ENCODE results near the gene OR1F1. TPM values are rescaled to one million over a fixed set of nuclear protein-coding genes. Genes with fewer than 3 reads are reported as not detected.

Gene OR1F1
- total RNA-seq, 1 donor from 2014 or later, result not detected

DNA sequence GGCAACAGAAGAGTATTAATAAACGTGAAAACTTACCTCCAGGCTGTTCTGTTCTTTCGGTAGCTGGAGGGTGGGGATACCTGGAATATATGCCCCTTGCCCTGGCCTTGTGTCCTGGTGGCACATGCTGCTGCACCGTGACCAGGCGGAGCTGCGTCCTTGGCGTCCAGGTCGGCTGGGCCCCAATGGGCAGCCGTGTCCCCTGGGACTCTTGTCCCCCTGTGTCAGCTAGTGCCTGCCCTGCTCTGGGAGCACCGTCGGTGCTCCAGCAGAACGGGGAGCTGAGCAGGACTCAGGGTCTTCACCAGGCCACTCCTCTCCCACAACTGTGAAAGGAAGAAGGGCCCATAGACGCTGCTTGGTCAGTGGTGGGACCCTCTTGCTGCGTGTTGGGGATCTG, 45.2 kb upstream of the OR1F1 start:
- H3K36me3 Mint-ChIP-seq, result peaks cover 8% of the 10 kb centered on the region
- H3K4me1 ChIP-seq, result no peaks in the 10 kb centered on the region
- H3K4me3 Mint-ChIP-seq, result no peak overlapping the region
- H3K4me1 Mint-ChIP-seq, result peaks cover 2% of the 10 kb centered on the region
- no peak overlapping the region for H3K9ac ChIP-seq
- H3K27ac ChIP-seq, result no peak overlapping the region
- H3F3A ChIP-seq (ENCODE audit: low read depth), result no peaks in the 10 kb centered on the region
- peaks cover 8% of the 10 kb centered on the region for H3K27me3 Mint-ChIP-seq (ENCODE audit: insufficient read depth, low read depth)
- H3K9me3 Mint-ChIP-seq, result no peaks in the 10 kb centered on the region
- H3K9me3 ChIP-seq (ENCODE audit: low read depth), result no peaks in the 10 kb centered on the region
- DNase-seq (ENCODE audit: low spot score), result no peak
- H3K36me3 ChIP-seq, result no peaks in the 10 kb centered on the region
- peaks cover 8% of the 10 kb centered on the region for H3K27me3 ChIP-seq
- TF ChIP-seq, protein P1, sequence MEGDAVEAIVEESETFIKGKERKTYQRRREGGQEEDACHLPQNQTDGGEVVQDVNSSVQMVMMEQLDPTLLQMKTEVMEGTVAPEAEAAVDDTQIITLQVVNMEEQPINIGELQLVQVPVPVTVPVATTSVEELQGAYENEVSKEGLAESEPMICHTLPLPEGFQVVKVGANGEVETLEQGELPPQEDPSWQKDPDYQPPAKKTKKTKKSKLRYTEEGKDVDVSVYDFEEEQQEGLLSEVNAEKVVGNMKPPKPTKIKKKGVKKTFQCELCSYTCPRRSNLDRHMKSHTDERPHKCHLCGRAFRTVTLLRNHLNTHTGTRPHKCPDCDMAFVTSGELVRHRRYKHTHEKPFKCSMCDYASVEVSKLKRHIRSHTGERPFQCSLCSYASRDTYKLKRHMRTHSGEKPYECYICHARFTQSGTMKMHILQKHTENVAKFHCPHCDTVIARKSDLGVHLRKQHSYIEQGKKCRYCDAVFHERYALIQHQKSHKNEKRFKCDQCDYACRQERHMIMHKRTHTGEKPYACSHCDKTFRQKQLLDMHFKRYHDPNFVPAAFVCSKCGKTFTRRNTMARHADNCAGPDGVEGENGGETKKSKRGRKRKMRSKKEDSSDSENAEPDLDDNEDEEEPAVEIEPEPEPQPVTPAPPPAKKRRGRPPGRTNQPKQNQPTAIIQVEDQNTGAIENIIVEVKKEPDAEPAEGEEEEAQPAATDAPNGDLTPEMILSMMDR (IDR thresholded peaks at IDR 0.05), result no peak
- no peak for TF ChIP-seq EZH2 (IDR thresholded peaks at IDR 0.05)
- no peak overlapping the region for H3K27ac Mint-ChIP-seq
- H3K4me2 ChIP-seq, result no peak overlapping the region
- no peaks in the 10 kb centered on the region for H3K79me2 ChIP-seq (ENCODE audit: low read depth)
- no peak overlapping the region for H2AFZ ChIP-seq (replicated peaks)
- H3K4me3 ChIP-seq, result no peak overlapping the region
- no peaks in the 10 kb centered on the region for H4K20me1 ChIP-seq (ENCODE audit: low read depth)

DNA sequence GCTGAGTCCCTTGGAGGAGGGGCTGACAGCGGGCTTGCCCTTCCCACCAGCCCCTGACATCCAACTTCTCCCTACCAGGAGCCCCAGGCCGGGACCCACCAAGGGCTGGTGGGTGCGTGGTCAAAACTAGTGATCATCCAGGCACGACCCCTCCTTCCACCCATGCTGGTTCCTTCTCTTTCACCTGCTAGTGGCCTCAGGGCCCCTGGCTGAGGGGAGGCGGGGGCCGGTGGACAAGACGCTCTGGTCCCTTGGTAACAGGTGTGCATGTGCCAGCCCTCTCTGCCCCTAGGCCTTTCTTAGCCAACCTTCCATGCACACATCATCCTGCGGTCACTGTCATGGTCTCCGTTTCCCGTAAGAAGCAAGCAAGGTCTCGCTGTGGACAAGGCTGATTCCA, 44.8 kb upstream of the OR1F1 start:
- H3K36me3 ChIP-seq, result no peaks in the 10 kb centered on the region
- no peaks in the 10 kb centered on the region for H3K4me1 ChIP-seq
- no peak overlapping the region for H3K4me3 ChIP-seq
- Mint-ChIP-seq H3K27me3 (ENCODE audit: insufficient read depth, low read depth) (peaks cover 8% of the 10 kb centered on the region), H3K4me1 (peaks cover 2% of the 10 kb centered on the region), H3K4me3 (peak overlapping the region; percentile 15), H3K9me3 (no peaks in the 10 kb centered on the region), H3K27ac (no peak overlapping the region), H3K36me3 (peaks cover 8% of the 10 kb centered on the region)
- H4K20me1 ChIP-seq (ENCODE audit: low read depth), result no peaks in the 10 kb centered on the region
- H3K27ac ChIP-seq, result no peak overlapping the region
- DNase-seq (ENCODE audit: low spot score), result no peak
- no peak overlapping the region for H2AFZ ChIP-seq (replicated peaks)
- H3K79me2 ChIP-seq (ENCODE audit: low read depth), result no peaks in the 10 kb centered on the region
- no peaks in the 10 kb centered on the region for H3F3A ChIP-seq (ENCODE audit: low read depth)
- H3K9me3 ChIP-seq (ENCODE audit: low read depth), result no peaks in the 10 kb centered on the region
- peaks cover 12% of the 10 kb centered on the region for H3K27me3 ChIP-seq
- H3K4me2 ChIP-seq, result no peak overlapping the region
- H3K9ac ChIP-seq, result no peak overlapping the region
- TF ChIP-seq, protein P1 (IDR thresholded peaks at IDR 0.05), result no peak
- no peak for TF ChIP-seq EZH2phosphoT487 (IDR thresholded peaks at IDR 0.05)
- no peak for TF ChIP-seq EZH2 (IDR thresholded peaks at IDR 0.05)

DNA sequence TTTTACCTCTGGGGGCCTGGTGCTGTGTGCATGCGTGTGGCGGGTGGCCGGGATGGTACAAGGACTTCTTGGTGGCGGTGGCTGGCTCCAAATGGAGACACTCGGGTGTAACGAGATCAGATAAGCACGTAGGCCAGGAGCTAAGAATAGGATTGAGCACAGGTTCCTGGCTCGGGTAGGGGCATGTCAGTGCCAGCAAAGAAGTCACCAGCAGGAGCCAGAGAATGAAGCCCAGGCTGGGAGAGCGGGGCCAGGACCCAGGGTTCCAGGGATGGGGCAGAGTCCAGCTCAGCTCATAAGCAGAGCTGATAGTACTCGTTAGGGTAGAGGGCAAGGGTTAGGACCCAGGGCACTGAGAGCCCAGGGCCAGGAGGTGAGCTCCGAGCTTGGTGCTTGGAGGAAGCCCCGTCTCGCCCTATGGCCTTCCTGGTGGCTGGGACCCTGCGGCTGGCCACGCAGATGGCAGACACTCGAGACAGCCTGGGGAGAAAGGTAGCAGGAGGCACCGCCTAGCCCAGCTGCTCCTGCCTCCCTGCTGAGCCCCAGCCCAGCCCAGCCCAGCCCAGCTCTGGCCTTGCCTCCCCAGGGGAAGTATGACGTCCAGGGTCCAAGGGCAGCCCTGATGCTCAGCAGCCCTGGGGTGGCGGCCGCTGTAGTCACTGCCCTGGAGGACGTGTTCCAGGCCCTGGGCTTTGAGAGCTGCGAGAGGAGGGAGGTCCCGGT, 44.2 kb upstream of the OR1F1 start:
- Histone ChIP-seq H3K36me3 (no peaks in the 10 kb centered on the region), H3K27ac (no peak overlapping the region), H3K4me3 (no peak overlapping the region), H3K9me3 (ENCODE audit: low read depth) (no peaks in the 10 kb centered on the region), H3K4me2 (no peak overlapping the region), H3K9ac (no peak overlapping the region), H3K4me1 (no peaks in the 10 kb centered on the region), H2AFZ (replicated peaks) (no peak overlapping the region), H3F3A (ENCODE audit: low read depth) (no peaks in the 10 kb centered on the region), H3K79me2 (ENCODE audit: low read depth) (no peaks in the 10 kb centered on the region), H3K27me3 (peaks cover 18% of the 10 kb centered on the region), H4K20me1 (ENCODE audit: low read depth) (no peaks in the 10 kb centered on the region)
- TF ChIP-seq, protein P1 (IDR thresholded peaks at IDR 0.05), result no peak
- peaks cover 2% of the 10 kb centered on the region for H3K4me1 Mint-ChIP-seq
- peaks cover 8% of the 10 kb centered on the region for H3K36me3 Mint-ChIP-seq
- H3K27ac Mint-ChIP-seq, result no peak overlapping the region
- H3K27me3 Mint-ChIP-seq (ENCODE audit: insufficient read depth, low read depth), result peaks cover 11% of the 10 kb centered on the region
- no peaks in the 10 kb centered on the region for H3K9me3 Mint-ChIP-seq
- peak overlapping the region; percentile 15 for H3K4me3 Mint-ChIP-seq
- no peak for DNase-seq (ENCODE audit: low spot score)
